WTC11 (cell line): Measurements from ENCODE around the gene SP4. TPM values are rescaled to one million over a fixed set of nuclear protein-coding genes. Genes with fewer than 3 reads are reported as not detected.

Experiments used
- ATAC-seq: fragments of 200-7000 bp; cut with Tn5 transposase; 2 replicates; pipeline ENCODE4 v1.10.0; 2021; ENCODE audit warnings: mild to moderate bottlenecking, moderate library complexity
- CTCF ChIA-PET: fragments of 300-600 bp; sonication (Branson Sonifier 250); formaldehyde crosslinking; loops from one replicate; lab custom pipeline; 2021; ENCODE audit warnings: antibody characterized with exemption; lab: Charles Lee
- POLR2A ChIA-PET: fragments of 350-600 bp; sonication (Branson Sonifier 250); formaldehyde crosslinking; loops from one replicate; lab custom pipeline; 2021; ENCODE audit warnings: antibody characterized with exemption; lab: Charles Lee
- DNase-seq: peaks from one replicate; pipeline ENCODE4 v3.0.0; 2021; ENCODE audit warnings: low spot score
- H3K27ac Mint-ChIP-seq: 2 replicates; pipeline ENCODE4 v1.8.0; 2021; ENCODE audit warnings: mixed read lengths
- H3K27me3 Mint-ChIP-seq: 2 replicates; pipeline ENCODE4 v1.8.0; 2021; ENCODE audit warnings: low read depth, mild to moderate bottlenecking, moderate library complexity, mixed read lengths
- H3K36me3 Mint-ChIP-seq: 2 replicates; pipeline ENCODE4 v1.8.0; 2021; ENCODE audit warnings: mixed read lengths
- H3K4me1 Mint-ChIP-seq: 2 replicates; pipeline ENCODE4 v1.8.0; 2022; ENCODE audit warnings: mixed read lengths
- H3K4me3 Mint-ChIP-seq: 2 replicates; pipeline ENCODE4 v1.8.0; 2021; ENCODE audit warnings: mild to moderate bottlenecking, moderate library complexity, mixed read lengths
- H3K9me3 Mint-ChIP-seq: 2 replicates; pipeline ENCODE4 v1.8.0; 2021; ENCODE audit warnings: mixed read lengths
- GRHL2 ChIP-seq: fragments of 250-450 bp; sonication (Bioruptor Pico); IDR thresholded peaks from 2 replicates; pipeline ENCODE4 v1.8.0; 2022; ENCODE audit warnings: mild to moderate bottlenecking, moderate library complexity; ENCODE audit not compliant: insufficient replicate concordance, severe bottlenecking
- HMGA2 ChIP-seq: fragments of 250-450 bp; sonication (Bioruptor Pico); IDR thresholded peaks from 2 replicates; pipeline ENCODE4 v1.4.0; 2021; ENCODE audit warnings: mild to moderate bottlenecking, moderate library complexity
- JUN ChIP-seq: sonication (generic); formaldehyde crosslinking; IDR thresholded peaks from 2 replicates; pipeline ENCODE4 v1.8.0; 2023; ENCODE audit warnings: mild to moderate bottlenecking, missing genetic modification reagents
- SP1 ChIP-seq: sonication (generic); formaldehyde crosslinking; conservative IDR thresholded peaks from 2 replicates; pipeline ENCODE4 v1.8.1; 2022; ENCODE audit warnings: missing genetic modification reagents
- total RNA-seq: library from RNA; stranded (reverse); gene quantifications from 3 replicates; pipeline ENCODE4 v1.2.3, GENCODE V29; 2021
- TF ChIP-seq, protein P1 (sequence below): fragments of 250-450 bp; sonication (Bioruptor Pico); IDR thresholded peaks from 2 replicates; pipeline ENCODE4 v1.9.0; 2021; ENCODE audit warnings: mild to moderate bottlenecking
- TF ChIP-seq, protein P2 (sequence below): sonication (generic); formaldehyde crosslinking; IDR thresholded peaks from 2 replicates; pipeline ENCODE4 v1.8.0; 2022; ENCODE audit warnings: missing genetic modification reagents
- TF ChIP-seq, protein P3 (sequence below): fragments of 250-450 bp; sonication (Bioruptor Pico); IDR thresholded peaks from 2 replicates; pipeline ENCODE4 v2.1.2; 2022; ENCODE audit warnings: mild to moderate bottlenecking, moderate library complexity
- TF ChIP-seq, protein P4 (sequence below): sonication (generic); formaldehyde crosslinking; IDR thresholded peaks from 2 replicates; pipeline ENCODE4 v1.8.1; 2022; ENCODE audit warnings: mild to moderate bottlenecking, missing genetic modification reagents, moderate library complexity, borderline replicate concordance
- TF ChIP-seq, protein P5 (sequence below): sonication (generic); formaldehyde crosslinking; IDR thresholded peaks from 2 replicates; pipeline ENCODE4 v1.8.0; 2022; ENCODE audit warnings: mild to moderate bottlenecking, missing genetic modification reagents
- TF ChIP-seq, protein P6 (sequence below): sonication (generic); formaldehyde crosslinking; conservative IDR thresholded peaks from 2 replicates; pipeline ENCODE4 v1.8.1; 2023; ENCODE audit warnings: mild to moderate bottlenecking, low read depth, missing genetic modification reagents, moderate library complexity
- TF ChIP-seq, protein P7 (sequence below): sonication (generic); formaldehyde crosslinking; IDR thresholded peaks from 2 replicates; pipeline ENCODE4 v1.8.1; 2023; ENCODE audit warnings: mild to moderate bottlenecking, missing genetic modification reagents, moderate library complexity

SP4 gene
- total RNA-seq, 1 experiment from 2014 or later: 23.1 TPM

DNA sequence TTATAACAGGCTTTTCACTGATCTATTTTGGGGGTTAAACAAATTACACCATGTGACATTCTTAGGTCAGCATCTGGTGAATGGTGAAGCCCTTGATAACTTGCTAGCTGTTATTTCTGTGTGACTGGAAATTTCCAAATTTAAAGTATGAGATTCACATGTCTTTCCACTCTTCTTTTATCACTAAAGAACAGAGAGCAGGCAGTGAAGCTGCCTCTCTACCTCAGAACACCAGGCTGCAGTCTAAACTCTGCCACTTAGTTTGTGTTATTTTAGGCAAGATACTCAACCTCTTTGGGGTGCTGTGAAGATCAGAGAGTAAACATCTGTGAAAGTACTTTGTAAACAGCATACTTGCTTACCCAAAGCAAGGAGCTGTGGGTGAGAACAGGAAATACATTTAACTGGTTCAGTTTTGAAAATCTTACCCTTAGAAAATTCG, 15.5 kb upstream of the SP4 start:
- POLR2A ChIA-PET: interaction anchor here (1.0 kb wide), 1 partner anchor 15 kb away, joined by 3 read pairs; no protein-coding TSS in a partner anchor
- H3K4me3 Mint-ChIP-seq: no peak overlapping the region
- TF ChIP-seq, protein P1, sequence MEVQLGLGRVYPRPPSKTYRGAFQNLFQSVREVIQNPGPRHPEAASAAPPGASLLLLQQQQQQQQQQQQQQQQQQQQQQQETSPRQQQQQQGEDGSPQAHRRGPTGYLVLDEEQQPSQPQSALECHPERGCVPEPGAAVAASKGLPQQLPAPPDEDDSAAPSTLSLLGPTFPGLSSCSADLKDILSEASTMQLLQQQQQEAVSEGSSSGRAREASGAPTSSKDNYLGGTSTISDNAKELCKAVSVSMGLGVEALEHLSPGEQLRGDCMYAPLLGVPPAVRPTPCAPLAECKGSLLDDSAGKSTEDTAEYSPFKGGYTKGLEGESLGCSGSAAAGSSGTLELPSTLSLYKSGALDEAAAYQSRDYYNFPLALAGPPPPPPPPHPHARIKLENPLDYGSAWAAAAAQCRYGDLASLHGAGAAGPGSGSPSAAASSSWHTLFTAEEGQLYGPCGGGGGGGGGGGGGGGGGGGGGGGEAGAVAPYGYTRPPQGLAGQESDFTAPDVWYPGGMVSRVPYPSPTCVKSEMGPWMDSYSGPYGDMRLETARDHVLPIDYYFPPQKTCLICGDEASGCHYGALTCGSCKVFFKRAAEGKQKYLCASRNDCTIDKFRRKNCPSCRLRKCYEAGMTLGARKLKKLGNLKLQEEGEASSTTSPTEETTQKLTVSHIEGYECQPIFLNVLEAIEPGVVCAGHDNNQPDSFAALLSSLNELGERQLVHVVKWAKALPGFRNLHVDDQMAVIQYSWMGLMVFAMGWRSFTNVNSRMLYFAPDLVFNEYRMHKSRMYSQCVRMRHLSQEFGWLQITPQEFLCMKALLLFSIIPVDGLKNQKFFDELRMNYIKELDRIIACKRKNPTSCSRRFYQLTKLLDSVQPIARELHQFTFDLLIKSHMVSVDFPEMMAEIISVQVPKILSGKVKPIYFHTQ (CRISPR knock-in tag): no peak
- TF ChIP-seq, protein P2, sequence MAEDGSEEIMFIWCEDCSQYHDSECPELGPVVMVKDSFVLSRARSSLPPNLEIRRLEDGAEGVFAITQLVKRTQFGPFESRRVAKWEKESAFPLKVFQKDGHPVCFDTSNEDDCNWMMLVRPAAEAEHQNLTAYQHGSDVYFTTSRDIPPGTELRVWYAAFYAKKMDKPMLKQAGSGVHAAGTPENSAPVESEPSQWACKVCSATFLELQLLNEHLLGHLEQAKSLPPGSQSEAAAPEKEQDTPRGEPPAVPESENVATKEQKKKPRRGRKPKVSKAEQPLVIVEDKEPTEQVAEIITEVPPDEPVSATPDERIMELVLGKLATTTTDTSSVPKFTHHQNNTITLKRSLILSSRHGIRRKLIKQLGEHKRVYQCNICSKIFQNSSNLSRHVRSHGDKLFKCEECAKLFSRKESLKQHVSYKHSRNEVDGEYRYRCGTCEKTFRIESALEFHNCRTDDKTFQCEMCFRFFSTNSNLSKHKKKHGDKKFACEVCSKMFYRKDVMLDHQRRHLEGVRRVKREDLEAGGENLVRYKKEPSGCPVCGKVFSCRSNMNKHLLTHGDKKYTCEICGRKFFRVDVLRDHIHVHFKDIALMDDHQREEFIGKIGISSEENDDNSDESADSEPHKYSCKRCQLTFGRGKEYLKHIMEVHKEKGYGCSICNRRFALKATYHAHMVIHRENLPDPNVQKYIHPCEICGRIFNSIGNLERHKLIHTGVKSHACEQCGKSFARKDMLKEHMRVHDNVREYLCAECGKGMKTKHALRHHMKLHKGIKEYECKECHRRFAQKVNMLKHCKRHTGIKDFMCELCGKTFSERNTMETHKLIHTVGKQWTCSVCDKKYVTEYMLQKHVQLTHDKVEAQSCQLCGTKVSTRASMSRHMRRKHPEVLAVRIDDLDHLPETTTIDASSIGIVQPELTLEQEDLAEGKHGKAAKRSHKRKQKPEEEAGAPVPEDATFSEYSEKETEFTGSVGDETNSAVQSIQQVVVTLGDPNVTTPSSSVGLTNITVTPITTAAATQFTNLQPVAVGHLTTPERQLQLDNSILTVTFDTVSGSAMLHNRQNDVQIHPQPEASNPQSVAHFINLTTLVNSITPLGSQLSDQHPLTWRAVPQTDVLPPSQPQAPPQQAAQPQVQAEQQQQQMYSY: no peak
- TF ChIP-seq, protein P3, sequence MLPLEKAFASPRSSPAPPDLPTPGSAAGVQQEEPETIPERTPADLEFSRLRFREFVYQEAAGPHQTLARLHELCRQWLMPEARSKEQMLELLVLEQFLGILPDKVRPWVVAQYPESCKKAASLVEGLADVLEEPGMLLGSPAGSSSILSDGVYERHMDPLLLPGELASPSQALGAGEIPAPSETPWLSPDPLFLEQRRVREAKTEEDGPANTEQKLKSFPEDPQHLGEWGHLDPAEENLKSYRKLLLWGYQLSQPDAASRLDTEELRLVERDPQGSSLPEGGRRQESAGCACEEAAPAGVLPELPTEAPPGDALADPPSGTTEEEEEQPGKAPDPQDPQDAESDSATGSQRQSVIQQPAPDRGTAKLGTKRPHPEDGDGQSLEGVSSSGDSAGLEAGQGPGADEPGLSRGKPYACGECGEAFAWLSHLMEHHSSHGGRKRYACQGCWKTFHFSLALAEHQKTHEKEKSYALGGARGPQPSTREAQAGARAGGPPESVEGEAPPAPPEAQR: no peak
- TF ChIP-seq, protein P4, sequence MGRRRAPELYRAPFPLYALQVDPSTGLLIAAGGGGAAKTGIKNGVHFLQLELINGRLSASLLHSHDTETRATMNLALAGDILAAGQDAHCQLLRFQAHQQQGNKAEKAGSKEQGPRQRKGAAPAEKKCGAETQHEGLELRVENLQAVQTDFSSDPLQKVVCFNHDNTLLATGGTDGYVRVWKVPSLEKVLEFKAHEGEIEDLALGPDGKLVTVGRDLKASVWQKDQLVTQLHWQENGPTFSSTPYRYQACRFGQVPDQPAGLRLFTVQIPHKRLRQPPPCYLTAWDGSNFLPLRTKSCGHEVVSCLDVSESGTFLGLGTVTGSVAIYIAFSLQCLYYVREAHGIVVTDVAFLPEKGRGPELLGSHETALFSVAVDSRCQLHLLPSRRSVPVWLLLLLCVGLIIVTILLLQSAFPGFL (CRISPR knock-in tag): no peak
- TF ChIP-seq, protein P5, sequence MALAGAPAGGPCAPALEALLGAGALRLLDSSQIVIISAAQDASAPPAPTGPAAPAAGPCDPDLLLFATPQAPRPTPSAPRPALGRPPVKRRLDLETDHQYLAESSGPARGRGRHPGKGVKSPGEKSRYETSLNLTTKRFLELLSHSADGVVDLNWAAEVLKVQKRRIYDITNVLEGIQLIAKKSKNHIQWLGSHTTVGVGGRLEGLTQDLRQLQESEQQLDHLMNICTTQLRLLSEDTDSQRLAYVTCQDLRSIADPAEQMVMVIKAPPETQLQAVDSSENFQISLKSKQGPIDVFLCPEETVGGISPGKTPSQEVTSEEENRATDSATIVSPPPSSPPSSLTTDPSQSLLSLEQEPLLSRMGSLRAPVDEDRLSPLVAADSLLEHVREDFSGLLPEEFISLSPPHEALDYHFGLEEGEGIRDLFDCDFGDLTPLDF (CRISPR knock-in tag): no peak
- TF ChIP-seq GRHL2 (CRISPR knock-in tag): no peak
- TF ChIP-seq JUN (CRISPR knock-in tag): no peak
- no peak for TF ChIP-seq SP1 (CRISPR knock-in tag)
- TF ChIP-seq, protein P6, sequence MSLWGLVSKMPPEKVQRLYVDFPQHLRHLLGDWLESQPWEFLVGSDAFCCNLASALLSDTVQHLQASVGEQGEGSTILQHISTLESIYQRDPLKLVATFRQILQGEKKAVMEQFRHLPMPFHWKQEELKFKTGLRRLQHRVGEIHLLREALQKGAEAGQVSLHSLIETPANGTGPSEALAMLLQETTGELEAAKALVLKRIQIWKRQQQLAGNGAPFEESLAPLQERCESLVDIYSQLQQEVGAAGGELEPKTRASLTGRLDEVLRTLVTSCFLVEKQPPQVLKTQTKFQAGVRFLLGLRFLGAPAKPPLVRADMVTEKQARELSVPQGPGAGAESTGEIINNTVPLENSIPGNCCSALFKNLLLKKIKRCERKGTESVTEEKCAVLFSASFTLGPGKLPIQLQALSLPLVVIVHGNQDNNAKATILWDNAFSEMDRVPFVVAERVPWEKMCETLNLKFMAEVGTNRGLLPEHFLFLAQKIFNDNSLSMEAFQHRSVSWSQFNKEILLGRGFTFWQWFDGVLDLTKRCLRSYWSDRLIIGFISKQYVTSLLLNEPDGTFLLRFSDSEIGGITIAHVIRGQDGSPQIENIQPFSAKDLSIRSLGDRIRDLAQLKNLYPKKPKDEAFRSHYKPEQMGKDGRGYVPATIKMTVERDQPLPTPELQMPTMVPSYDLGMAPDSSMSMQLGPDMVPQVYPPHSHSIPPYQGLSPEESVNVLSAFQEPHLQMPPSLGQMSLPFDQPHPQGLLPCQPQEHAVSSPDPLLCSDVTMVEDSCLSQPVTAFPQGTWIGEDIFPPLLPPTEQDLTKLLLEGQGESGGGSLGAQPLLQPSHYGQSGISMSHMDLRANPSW (CRISPR knock-in tag): no peak
- no peak for TF ChIP-seq HMGA2
- TF ChIP-seq, protein P7, sequence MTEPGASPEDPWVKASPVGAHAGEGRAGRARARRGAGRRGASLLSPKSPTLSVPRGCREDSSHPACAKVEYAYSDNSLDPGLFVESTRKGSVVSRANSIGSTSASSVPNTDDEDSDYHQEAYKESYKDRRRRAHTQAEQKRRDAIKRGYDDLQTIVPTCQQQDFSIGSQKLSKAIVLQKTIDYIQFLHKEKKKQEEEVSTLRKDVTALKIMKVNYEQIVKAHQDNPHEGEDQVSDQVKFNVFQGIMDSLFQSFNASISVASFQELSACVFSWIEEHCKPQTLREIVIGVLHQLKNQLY: no peak
- H3K27me3 Mint-ChIP-seq: no peaks in the 10 kb centered on the region; the same call in 1 of the 2 replicates
- DNase-seq (no peak), ATAC-seq (peak; percentile 34)
- no peaks in the 10 kb centered on the region for H3K36me3 Mint-ChIP-seq
- H3K4me1 Mint-ChIP-seq: peaks cover 19% of the 10 kb centered on the region
- no peaks in the 10 kb centered on the region for H3K9me3 Mint-ChIP-seq
- H3K27ac Mint-ChIP-seq: peak overlapping the region; percentile 37
- CTCF ChIA-PET: interaction anchor here (1.1 to 2.4 kb wide), 2 partner anchors 15 to 355 kb away, joined by 3 to 6 read pairs; no protein-coding TSS in a partner anchor
